Uterus (tissue), 4 donors: ENCODE data around the gene TTC9B. TPM values are rescaled to one million over a fixed set of nuclear protein-coding genes. Genes with fewer than 3 reads are reported as not detected.

Experiments
- DNase-seq, 2 donors: peaks; one replicate each; pipeline ENCODE4 v3.0.0-alpha.2; 2019 to 2020
- H3K27ac ChIP-seq, 2 donors: fragments of 200-600 bp; sonication (generic); 1 replicate in 1 of 2; 2 replicates in 1 of 2; pipeline ENCODE4 v1.5.1; 2016 to 2018
- H3K27me3 ChIP-seq, 2 donors: fragments of 200-600 bp; sonication (generic); one replicate each; pipeline ENCODE4 v1.5.1; 2018 to 2019; ENCODE audit warnings: control low read depth in 1 of 2
- H3K36me3 ChIP-seq, 2 donors: fragments of 200-600 bp; sonication (generic); one replicate each; pipeline ENCODE4 v1.5.1; 2019; ENCODE audit warnings: control low read depth in 1 of 2
- H3K4me1 ChIP-seq, 2 donors: fragments of 200-600 bp; sonication (generic); one replicate each; pipeline ENCODE4 v1.5.1; 2018 to 2019; ENCODE audit warnings: control low read depth in 1 of 2
- H3K4me3 ChIP-seq, 2 donors: fragments of 200-600 bp; sonication (generic); 1 replicate in 1 of 2; 2 replicates in 1 of 2; pipeline ENCODE4 v1.5.1; 2018 to 2019; ENCODE audit warnings: mild to moderate bottlenecking in 1 of 2
- H3K9me3 ChIP-seq, 2 donors: fragments of 200-600 bp; sonication (generic); one replicate each; pipeline ENCODE4 v1.5.1; 2019; ENCODE audit warnings: control low read depth in 1 of 2
- CTCF ChIP-seq, 4 experiments: fragments of 200-600 bp in 2 of 4; fragments of 450-650 bp in 2 of 4; sonication (generic) in 2 of 4; IDR thresholded peaks; one replicate each; pipeline ENCODE4 v1.5.1; 2016 to 2019; ENCODE audit warnings: antibody characterized with exemption in 4 of 4, mild to moderate bottlenecking in 2 of 4, moderate library complexity in 1 of 4
- POLR2A ChIP-seq, 2 donors: fragments of 450-650 bp; IDR thresholded peaks; one replicate each; pipeline ENCODE4 v1.6.1; 2016; ENCODE audit warnings: antibody characterized with exemption in 2 of 2, mild to moderate bottlenecking in 1 of 2, moderate library complexity in 1 of 2
- intact Hi-C: fragments of 100-400 bp; cut with DNase I; formaldehyde crosslinking; loops from one replicate; pipeline ENCODE4 v1.15.1; 2023; ENCODE audit warnings: low total_unique reads
- total RNA-seq, 4 donors: library from RNA; depleted of rRNA in 3 of 4; stranded (reverse); fragments of >200 nt in 3 of 4; gene quantifications; one replicate each; pipeline versions ENCODE4 v1.1.0 to v1.2.4, GENCODE V29; 2014 to 2023
- donor health status: DM: yes; HTN: yes; CAD: no.

TTC9B gene
- total RNA-seq, 4 donors from 2014 or later, result not detected

- TF ChIP-seq POLR2A (IDR thresholded peaks at IDR 0.05), result no peak
- TF ChIP-seq CTCF (IDR thresholded peaks at IDR 0.05), result no peak
- H3K9me3 ChIP-seq, result no peaks in the 10 kb centered on the region
- H3K4me3 ChIP-seq, result no peak overlapping the region
- intact Hi-C loops, result no loop called here
- no peak for DNase-seq
- H3K27me3 ChIP-seq, result no peaks in the 10 kb centered on the region
- no peaks in the 10 kb centered on the region for H3K4me1 ChIP-seq
- H3K27ac ChIP-seq, result no peak overlapping the region
- no peaks in the 10 kb centered on the region for H3K36me3 ChIP-seq
Measured at GRCh38 chr19:40261631-40262030, 43.4 kb upstream of the TTC9B start.

- Histone ChIP-seq H3K9me3 (no peaks in the 10 kb centered on the region), H3K27ac (no peak overlapping the region), H3K27me3 (no peaks in the 10 kb centered on the region), H3K4me1 (no peaks in the 10 kb centered on the region), H3K36me3 (no peaks in the 10 kb centered on the region), H3K4me3 (no peak overlapping the region)
- intact Hi-C loops, result no loop called here
- TF ChIP-seq POLR2A (IDR thresholded peaks at IDR 0.05), result no peak
- no peak for TF ChIP-seq CTCF (IDR thresholded peaks at IDR 0.05)
- DNase-seq, result no peak
Measured at GRCh38 chr19:40257096-40257517, 38.9 kb upstream of the TTC9B start.

- no peak overlapping the region for H3K4me3 ChIP-seq
- no peak for DNase-seq
- no peaks in the 10 kb centered on the region for H3K9me3 ChIP-seq
- H3K27ac ChIP-seq, result no peak overlapping the region
- H3K36me3 ChIP-seq, result no peaks in the 10 kb centered on the region
- H3K27me3 ChIP-seq, result no peaks in the 10 kb centered on the region
- no peaks in the 10 kb centered on the region for H3K4me1 ChIP-seq
- TF ChIP-seq CTCF (IDR thresholded peaks at IDR 0.05) (no peak), POLR2A (IDR thresholded peaks at IDR 0.05) (no peak)
- intact Hi-C loops, result no loop called here
Measured at GRCh38 chr19:40256512-40256911, 38.3 kb upstream of the TTC9B start.

GRCh38 chr19:40255619-40256166, 37.5 kb upstream of the TTC9B start:
- intact Hi-C loops, result no loop called here
- DNase-seq, result no peak
- Histone ChIP-seq H3K27me3 (no peaks in the 10 kb centered on the region), H3K4me3 (no peak overlapping the region), H3K4me1 (no peaks in the 10 kb centered on the region), H3K27ac (no peak overlapping the region), H3K36me3 (no peaks in the 10 kb centered on the region), H3K9me3 (no peaks in the 10 kb centered on the region)
- TF ChIP-seq CTCF (IDR thresholded peaks at IDR 0.05) (no peak), POLR2A (IDR thresholded peaks at IDR 0.05) (no peak)

- H3K27me3 ChIP-seq, result no peaks in the 10 kb centered on the region
- no peak overlapping the region for H3K4me3 ChIP-seq
- no peaks in the 10 kb centered on the region for H3K36me3 ChIP-seq
- TF ChIP-seq POLR2A (IDR thresholded peaks at IDR 0.05), result no peak
- no peak for TF ChIP-seq CTCF (IDR thresholded peaks at IDR 0.05)
- H3K4me1 ChIP-seq, result no peaks in the 10 kb centered on the region
- intact Hi-C loops, result no loop called here
- no peak overlapping the region for H3K27ac ChIP-seq
- H3K9me3 ChIP-seq, result no peaks in the 10 kb centered on the region
- no peak for DNase-seq
Measured at GRCh38 chr19:40254714-40255418, 36.7 kb upstream of the TTC9B start.
